ACHN (cell line): Measurements from ENCODE around the gene TMEM222.

Experiments used
- DNase-seq: peaks from one replicate; pipeline ENCODE4 v3.0.0-alpha.2; 2015
- in situ Hi-C: cut with HindIII; loops from 2 replicates; pipeline ENCODE4 v1.10.0; 2017; ENCODE audit warnings: low sequenced_read_pairs, low pct_ligation_motif_present, low pct_unique_long_range_greater_than_20kb

Gene TMEM222

GRCh38 chr1:27301582-27302199 lies 20.3 kb upstream of the TMEM222 start:
- in situ Hi-C loops, result no loop called here
- DNase-seq, result no peak

GRCh38 chr1:27302612-27303011 lies 19.4 kb upstream of the TMEM222 start:
- in situ Hi-C loops, result no loop called here
- DNase-seq, result no peak

- in situ Hi-C loops, result no loop called here
- no peak for DNase-seq
Observed at GRCh38 chr1:27303509-27303908, 18.5 kb upstream of the TMEM222 start.

GRCh38 chr1:27306071-27306470 lies 15.9 kb upstream of the TMEM222 start:
- no peak for DNase-seq
- in situ Hi-C loops, result no loop called here

DNA sequence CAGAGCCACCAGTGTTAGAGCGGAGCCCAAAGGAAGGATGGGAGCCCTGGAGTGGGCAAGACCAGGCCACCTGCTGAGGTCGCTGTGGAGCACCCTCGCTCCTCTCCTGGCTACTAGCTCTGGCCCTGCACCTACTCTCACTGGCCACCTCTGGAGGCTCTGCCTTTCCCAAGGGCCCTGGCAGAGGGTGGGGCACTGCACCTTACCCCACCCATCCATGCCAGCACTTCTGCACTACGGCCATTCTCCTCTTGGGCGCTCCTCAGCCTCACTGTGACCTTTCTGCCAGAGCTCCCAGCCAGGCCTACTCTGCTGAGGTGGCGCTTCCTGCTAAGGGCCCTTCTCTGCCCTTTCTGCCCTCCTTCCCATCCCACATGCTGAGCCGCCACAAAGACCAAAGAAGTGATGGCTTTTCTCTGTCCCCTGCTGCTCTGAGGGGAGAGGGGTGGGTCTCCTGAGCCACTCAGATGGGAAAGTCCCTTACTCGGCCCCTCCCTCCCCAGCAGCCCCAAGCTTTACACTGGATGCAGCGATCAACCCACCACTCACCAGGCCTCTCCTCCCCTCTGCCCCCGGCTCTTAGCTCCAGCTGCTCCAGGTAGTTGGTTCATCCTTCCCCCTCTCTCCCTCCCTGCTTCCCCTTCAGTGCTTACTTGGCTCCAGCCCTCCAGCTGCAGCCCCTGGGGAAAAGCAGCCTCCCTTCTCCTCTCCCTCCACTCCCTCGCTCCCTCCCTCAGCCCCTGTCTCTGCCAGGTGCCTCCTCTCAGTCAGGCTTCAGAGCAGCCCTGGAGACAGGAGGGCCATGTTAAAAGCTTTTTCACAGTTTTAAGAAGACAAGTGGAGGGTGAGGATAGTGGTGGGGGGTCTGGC lies 14.8 kb upstream of the TMEM222 start:
- no peak for DNase-seq

GRCh38 chr1:27307874-27308598 lies 13.9 kb upstream of the TMEM222 start:
- no peak for DNase-seq
- in situ Hi-C loops, result no loop called here

More for the DNA sequence above, 14.8 kb upstream of the TMEM222 start:
- in situ Hi-C loops, result no loop called here

- in situ Hi-C loops, result no loop called here
- no peak for DNase-seq
Observed at GRCh38 chr1:27314169-27314568, 7.8 kb upstream of the TMEM222 start.

GRCh38 chr1:27314737-27315136 lies 7.2 kb upstream of the TMEM222 start:
- no peak for DNase-seq
- in situ Hi-C loops, result no loop called here

DNA sequence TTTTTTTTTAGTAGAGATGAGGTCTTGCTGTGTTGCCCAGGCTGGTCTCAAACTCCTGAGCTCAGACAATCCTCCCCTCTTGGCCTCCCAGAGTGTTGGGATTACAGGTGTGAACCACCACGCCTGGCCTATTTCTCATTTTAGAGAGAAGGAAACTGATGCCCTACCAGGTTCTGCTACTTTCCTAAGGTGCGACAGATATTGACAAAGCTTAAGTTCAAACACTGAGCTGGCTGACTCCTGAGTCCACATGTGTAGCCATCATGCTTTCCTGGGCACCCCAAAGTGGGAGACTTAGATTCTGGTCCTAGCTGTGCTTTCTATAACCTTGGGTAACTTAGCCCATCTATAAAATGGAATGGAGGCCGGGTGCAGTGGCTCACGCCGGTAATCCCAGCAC lies 5.1 kb upstream of the TMEM222 start:
- in situ Hi-C loops, result no loop called here
- no peak for DNase-seq

- no peak for DNase-seq
- in situ Hi-C loops, result no loop called here
Observed at GRCh38 chr1:27318136-27318535, 3.8 kb upstream of the TMEM222 start.

- DNase-seq, result no peak
- in situ Hi-C loops, result no loop called here
Observed at GRCh38 chr1:27318596-27318995, 3.4 kb upstream of the TMEM222 start.

DNA sequence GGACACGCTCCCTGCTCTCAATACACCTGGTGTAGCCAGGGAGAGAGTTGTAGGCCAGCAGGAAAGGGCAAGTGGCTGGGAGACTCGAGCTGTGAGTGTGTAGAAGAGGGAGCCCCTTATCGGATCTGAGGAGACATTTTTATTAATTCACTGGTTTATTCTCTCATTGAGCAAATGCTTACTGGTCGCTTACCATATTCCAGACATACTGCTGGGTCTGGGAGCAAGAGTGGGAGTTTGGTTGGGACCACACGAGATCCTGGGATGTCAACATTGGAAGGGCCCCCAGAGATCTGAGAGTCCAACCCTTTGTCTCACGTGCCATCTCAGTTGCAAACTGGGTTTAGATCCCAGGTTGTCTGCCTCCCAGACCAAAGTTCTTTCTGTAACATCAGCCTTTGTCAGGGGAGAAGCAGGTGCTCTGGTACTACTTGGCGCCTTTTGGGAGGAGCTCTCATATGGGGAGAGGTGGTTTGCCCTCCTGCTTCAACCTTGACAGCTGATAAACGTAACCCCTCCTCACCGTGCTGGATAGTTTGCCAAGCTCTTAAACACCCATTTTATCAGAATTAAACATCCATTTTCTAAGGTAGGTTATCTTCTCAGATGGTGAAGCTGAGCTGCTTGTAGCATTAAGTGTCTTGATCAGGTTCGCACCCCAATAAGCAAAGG lies 742 bp downstream of the TMEM222 start:
- DNase-seq, result no peak
- in situ Hi-C loops, result no loop called here

DNA sequence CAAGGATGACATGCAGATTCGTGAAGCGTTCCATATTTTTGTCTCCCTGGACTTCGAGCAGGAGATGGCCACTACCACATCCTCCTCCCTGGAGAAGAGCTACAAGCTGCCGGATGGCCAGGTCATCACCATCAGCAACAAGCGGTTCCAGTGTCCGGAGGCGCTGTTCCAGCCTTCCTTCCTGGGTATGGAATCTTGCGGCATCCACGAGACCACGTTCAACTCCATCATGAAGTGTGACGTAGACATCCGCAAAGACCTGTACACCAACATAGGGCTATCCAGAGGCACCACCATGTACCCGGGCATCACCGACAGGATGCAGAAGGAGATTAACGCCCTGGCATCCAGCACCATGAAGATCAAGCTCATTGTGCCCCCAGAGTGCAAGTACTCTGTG lies 3.3 kb downstream of the TMEM222 start:
- no peak for DNase-seq
- in situ Hi-C loops, result no loop called here

- in situ Hi-C loops, result no loop called here
Observed at GRCh38 chr1:27327964-27328363, 6.0 kb downstream of the TMEM222 start.

DNA sequence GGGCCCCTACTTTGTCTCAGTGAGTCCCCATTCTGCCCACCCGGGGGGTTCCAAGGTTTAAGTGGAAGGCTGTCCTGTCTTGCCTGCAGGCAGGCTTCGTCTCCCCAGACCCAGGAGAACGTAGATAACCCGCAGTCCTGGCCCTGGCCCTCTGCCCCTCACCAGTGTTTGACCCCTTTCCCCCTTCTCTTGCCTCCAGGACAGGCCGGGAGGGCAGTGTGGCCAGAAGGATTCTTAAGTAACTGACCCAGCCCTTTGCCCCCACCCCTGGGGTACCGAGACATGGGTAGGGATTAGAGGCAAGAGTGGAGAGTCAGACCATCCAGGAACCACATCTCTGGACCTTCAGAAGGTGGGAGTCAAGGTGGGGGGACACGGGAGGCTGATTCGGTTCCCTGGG lies 8.8 kb downstream of the TMEM222 start:
- in situ Hi-C loops, result no loop called here

More at GRCh38 chr1:27327964-27328363, 6.0 kb downstream of the TMEM222 start:
- DNase-seq, result no peak

DNA sequence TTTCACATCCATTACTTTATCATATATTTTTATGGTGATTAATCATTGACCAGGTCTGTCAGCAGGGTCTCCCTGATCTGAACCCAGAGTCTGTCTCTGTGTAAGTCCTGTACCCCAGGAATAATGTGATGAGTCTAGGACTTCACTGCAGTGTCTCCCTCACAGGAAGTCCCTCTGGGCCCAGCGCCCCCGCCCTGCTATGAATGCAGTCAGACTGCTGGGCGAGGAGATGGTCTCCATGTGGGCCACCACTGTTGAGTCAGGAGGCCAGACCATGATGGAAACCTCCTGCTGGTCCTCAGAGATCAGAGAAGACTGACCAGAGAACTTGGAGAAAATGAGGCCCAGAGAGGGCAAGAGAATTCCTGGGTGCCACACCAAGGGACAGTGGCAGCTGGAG lies 9.5 kb downstream of the TMEM222 start:
- no peak for DNase-seq
- in situ Hi-C loops, result no loop called here

More for the DNA sequence above, 8.8 kb downstream of the TMEM222 start:
- DNase-seq, result no peak

- in situ Hi-C loops, result no loop called here
- no peak for DNase-seq
Observed at GRCh38 chr1:27331922-27332321, 10.0 kb downstream of the TMEM222 start.

- DNase-seq, result peak; percentile 21
- in situ Hi-C loops, result no loop called here
Observed at GRCh38 chr1:27332536-27333281, 10.7 kb downstream of the TMEM222 start.
